Measurements from ENCODE around the gene LELP1.

DNA sequence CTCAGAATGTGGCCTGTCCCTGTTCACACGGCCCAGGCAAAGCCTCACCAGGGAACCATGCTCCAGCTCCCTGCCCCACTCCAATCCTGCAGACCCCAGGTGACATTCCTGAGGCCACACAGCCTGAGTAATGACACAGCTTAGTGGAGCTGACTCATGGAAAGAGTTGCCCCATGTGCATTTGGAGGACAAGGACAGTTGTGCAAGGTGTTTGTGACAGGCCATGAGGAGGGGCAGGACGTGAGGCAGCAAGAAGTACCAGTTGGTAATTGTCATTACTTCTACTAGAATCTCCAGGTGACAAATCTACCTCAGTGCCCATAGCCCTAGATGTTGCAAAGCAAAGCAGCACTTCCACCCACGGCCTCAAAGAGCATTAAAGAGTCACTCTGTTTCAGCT lies 29.3 kb downstream of the LELP1 start:
- no peak for TF ChIP-seq EZH2 (IDR thresholded peaks at IDR 0.05; ENCODE audit: borderline replicate concordance, low read depth, low read length, severe bottlenecking)
- TF ChIP-seq CTCF (IDR thresholded peaks at IDR 0.05; ENCODE audit: extremely low read depth in 1 of 2, insufficient read depth in 1 of 2, low read depth in 1 of 2, low read length in 2 of 2): no peak
- no peak for TF ChIP-seq POLR2A (IDR thresholded peaks at IDR 0.05; ENCODE audit: low read depth, low read length)
- no peak for TF ChIP-seq POLR2AphosphoS5 (IDR thresholded peaks at IDR 0.05; ENCODE audit: insufficient read depth, low read depth, low read length)

All from endothelial cell of umbilical vein (primary cell).